Occipital lobe (tissue), 2 donors: ENCODE measurements around the gene RPS3. TPM values are rescaled to one million over a fixed set of nuclear protein-coding genes. Genes with fewer than 3 reads are reported as not detected.

Experiments used
- DNase-seq: peaks from one replicate; lab custom pipeline; 2025; lab: John Stamatoyannopoulos, UW
- total RNA-seq: library from RNA; depleted of rRNA; stranded (reverse); fragments of >200 nt; gene quantifications from one replicate; pipeline ENCODE4 v1.2.3, GENCODE V29; 2014

Gene RPS3
- total RNA-seq, 1 donor from 2014 or later = 1,342 TPM

GRCh38 chr11:75413864-75414263, 14.5 kb downstream of the RPS3 start:
- no peak for DNase-seq

GRCh38 chr11:75420224-75421034, 21.1 kb downstream of the RPS3 start:
- no peak for DNase-seq

GRCh38 chr11:75421035-75421602, 21.8 kb downstream of the RPS3 start:
- no peak for DNase-seq

- no peak for DNase-seq
These were observed 22.6 kb downstream of the RPS3 start for GRCh38 chr11:75421902-75422247.

- DNase-seq = no peak
These were observed 23.2 kb downstream of the RPS3 start for GRCh38 chr11:75422248-75423231.

GRCh38 chr11:75423721-75424120, 24.4 kb downstream of the RPS3 start:
- DNase-seq = no peak

GRCh38 chr11:75424396-75424795, 25.1 kb downstream of the RPS3 start:
- DNase-seq = no peak

- no peak for DNase-seq
These were observed 26.1 kb downstream of the RPS3 start for GRCh38 chr11:75425422-75425821.

GRCh38 chr11:75426720-75427086, 27.4 kb downstream of the RPS3 start:
- DNase-seq = no peak

GRCh38 chr11:75427181-75427580, 27.9 kb downstream of the RPS3 start:
- DNase-seq = no peak

GRCh38 chr11:75428281-75428724, 29.0 kb downstream of the RPS3 start:
- peak; percentile 88 for DNase-seq

- DNase-seq = no peak
These were observed 29.8 kb downstream of the RPS3 start for GRCh38 chr11:75428989-75429640.

- DNase-seq = no peak
These were observed 30.3 kb downstream of the RPS3 start for GRCh38 chr11:75429641-75429901.

GRCh38 chr11:75429902-75430713, 30.8 kb downstream of the RPS3 start:
- no peak for DNase-seq

GRCh38 chr11:75430714-75431532, 31.6 kb downstream of the RPS3 start:
- DNase-seq = no peak

- no peak for DNase-seq
These were observed 32.5 kb downstream of the RPS3 start for GRCh38 chr11:75431533-75432525.

- no peak for DNase-seq
These were observed 33.6 kb downstream of the RPS3 start, which contains the start of gene KLHL35 for GRCh38 chr11:75432911-75433321. Gene KLHL35, minus strand, starts transcription at chr11:75433203. Its CDS starts 2,574 bp downstream, at chr11:75430629.

- DNase-seq = no peak
These were observed 34.1 kb downstream of the RPS3 start for GRCh38 chr11:75433443-75433842.

- DNase-seq = no peak
These were observed 34.7 kb downstream of the RPS3 start for GRCh38 chr11:75434051-75434450.
